HG03159 (cell line): ENCODE data around the gene TCL1A.
"Not testable (repeated sequence)": the region's sequence is repeated elsewhere in the genome, so short reads cannot be mapped to it uniquely, and the experiment has no call there.

Source experiments
- ATAC-seq: cut with Tn5 transposase; IDR thresholded peaks from one replicate; pipeline ENCODE4 v1.9.1; 2021; ENCODE audit warnings: mild to moderate bottlenecking, moderate library complexity; ENCODE audit not compliant: unreplicated experiment

TCL1A gene

DNA sequence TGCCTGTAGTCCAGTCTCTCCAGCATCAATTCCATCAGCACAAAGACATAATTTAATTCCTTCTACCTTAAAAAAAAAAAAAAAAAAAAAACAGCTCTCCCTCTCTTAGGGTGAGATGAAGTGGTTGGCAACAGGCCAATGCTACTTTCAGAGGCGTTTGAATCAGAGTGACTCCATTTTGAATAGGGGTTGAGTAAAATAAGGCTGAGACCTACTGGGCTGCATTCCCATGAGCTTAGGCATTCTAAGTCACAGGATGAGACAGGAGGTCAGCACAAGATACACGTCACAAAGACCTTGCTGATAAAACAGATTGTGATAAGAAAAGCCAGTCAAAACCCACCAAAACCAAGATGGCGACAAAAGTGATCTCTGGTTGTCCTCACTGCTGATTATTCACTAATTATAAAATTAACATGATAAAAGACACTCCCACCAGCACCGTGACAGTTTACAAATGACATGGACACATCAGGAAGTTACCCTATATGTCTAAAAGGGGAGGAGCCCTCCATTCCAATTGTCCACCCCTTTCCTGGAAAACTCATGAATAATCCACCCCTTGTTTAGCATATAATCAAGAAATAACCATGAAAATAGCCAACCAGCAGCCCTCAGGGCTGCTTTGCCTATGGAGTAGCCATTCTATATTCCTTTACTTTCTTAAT is 34.6 kb downstream of the TCL1A start:
- no peak for ATAC-seq

DNA sequence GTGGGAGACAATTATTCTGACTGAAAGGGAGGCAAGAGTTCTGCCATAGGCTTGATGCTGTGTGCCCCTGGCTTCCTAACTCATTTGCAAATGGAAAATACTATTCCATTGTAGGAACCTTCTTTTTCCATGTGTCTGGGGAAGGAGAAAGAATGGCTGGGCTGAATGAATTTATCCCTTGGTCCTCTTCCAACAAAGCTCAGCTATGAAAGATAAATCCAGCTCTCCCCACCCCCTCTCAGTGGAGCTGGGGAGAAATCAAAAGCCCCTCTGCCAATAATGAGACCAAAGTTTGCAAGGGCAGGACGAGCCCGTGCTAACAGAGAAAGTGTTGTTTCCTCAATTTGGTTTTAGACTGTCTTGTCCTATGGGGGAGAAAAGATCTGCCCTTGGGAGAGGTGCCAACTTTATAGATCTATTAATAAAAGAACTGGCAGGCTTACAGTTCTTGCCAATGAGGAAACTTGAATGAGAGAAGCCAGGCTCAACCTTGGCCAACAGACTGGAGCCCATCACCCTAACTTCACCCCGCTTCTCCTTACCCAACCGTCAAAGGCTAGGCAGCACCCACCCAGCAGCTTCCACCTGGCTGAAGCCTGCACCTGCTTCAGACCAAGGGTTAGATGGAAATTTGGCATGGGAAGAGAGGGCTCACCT is 36.6 kb downstream of the TCL1A start:
- no peak for ATAC-seq

DNA sequence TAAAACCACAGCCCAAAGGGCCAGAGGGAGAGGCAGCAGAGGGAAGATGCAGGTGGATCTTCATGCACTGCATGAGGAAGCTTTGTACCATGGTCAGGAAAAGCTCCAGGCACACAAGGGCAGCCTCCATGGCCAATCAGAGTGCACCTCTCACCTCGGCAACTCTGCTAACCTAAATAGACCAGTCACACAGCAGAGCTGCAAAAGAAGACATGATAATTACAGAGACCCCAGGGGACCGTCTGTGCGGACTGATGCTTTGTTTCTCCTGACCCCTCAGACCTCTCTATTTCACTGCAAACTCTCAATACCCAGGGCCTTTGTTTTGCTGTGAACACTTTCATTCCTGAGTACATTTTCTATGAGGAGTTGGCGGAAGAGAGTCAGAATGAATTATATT is 38.4 kb downstream of the TCL1A start:
- no peak for ATAC-seq

DNA sequence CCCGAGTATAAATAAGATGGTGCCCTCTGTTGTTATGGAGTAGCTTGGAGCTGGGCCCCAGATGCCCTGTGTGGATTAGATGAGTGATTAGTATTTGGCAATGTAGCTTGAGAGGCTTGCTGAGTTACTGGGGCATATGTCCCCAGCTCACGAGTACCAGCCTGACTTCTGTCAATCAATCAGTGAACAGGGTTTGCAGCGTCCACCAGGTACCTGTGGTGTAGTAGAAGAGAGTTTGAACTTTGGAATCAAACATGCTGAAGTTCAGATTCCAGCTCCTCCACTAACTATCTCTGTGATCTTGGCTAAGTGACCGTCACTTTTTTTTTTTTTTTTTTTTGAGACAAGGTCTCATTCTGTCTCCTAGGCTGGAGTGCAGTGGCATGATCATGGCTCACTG is 39.3 kb downstream of the TCL1A start:
- no peak for ATAC-seq

DNA sequence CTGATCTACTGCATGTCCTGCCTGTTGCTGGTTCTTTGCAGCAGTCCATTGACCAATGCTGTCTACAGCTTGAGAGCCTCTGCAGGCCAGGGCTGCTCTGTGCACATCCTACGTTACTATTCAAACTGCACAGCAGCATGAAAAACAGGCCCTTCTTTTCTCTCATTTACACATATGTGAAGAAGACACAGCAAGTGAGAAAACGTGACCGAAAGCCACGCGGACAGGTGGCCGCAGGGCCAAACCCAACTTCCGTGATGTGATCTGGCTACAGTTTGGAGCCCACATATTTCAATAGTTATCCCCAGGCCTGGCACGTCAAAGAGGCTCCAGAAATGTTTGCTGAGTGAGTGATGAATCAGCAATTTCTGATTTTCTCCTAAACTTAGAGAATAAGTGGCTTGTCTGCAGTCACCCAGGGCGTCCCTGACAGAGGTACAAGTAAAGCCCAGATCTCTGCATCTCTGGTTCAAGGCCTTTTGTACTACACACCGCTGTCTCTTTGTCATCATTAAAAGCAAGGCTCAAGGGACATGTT is 45.6 kb downstream of the TCL1A start:
- no peak for ATAC-seq

DNA sequence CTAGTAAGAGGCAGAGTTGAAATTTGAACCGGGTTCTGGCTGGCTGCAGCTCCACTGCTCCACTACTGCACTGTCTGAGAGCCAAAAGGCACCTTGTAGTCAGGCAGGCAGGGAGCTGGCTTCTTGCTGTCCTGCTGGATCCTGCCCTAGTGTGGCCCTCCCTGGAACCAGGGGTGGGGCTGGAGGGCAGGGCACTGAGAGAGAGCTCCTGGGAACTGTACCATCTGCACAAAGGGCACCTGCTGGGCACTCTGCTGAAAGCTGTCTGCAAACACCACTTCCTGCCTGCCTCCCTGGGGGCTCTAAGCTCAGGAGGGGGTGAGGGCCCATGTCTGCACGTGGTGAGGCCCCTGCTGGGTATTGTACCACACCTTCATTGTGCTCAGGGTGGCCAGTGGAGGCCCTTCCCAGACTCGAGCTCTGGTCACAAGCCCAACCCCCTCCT is 46.7 kb downstream of the TCL1A start:
- ATAC-seq, result no peak

DNA sequence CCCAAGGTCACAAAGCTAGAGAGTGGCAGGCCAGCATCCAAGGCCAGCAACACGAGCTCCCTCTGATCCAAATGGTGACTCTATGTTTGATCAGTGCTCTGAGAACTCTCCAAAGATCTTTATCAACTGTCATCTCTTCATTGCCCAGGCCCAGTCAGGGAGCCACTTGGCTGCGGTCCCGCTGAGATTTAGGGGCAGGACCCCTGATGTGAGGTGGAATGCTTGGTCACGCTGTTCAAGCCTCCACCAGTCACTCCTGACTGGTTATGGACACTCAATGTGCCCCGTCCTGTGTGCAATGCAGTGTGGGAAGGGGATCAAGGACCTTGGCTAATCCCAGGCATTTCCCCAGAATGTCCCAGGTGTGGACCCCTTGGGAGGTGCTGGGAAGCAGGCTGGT is 47.5 kb downstream of the TCL1A start:
- no peak for ATAC-seq

DNA sequence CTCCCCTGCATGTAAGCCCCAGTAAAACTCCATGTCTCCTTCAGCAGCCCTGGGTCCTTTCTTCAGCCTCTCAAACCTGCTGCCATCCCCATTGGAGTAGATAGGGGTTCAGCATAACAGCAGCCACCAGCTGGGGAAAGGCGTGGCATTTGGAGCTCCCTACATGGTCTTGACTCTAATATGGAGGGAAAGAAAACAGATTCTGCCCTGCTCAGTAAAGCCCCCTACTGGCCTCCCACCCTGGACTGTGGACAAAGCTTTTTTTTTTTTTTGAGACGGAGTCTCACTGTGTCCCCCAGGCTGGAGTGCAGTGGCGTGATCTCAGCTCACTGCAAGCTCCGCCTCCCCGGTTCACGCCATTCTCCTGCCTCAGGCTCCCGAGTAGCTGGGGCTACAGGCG is 48.4 kb downstream of the TCL1A start:
- not testable (repeated sequence) for ATAC-seq

DNA sequence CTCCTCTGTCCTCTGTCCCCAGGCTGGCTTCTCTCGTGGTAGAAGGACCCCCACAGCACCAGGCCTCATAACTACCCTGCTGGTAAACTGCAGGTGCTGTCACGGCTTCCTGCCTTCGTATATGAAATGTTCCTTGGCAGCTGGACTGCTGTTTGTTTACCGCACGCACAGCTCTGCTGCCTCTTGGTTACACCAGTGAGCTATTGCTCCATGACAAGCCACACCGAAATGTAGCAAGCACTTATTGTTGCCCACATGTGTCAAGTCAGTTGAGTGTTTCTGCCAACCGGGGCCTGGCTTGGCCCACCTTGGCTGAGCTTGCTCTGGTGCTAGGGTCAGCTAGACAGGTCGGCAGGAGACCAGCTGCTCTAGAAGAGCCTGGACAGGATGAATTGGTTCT is 49.4 kb downstream of the TCL1A start:
- peak; percentile 31 for ATAC-seq

DNA sequence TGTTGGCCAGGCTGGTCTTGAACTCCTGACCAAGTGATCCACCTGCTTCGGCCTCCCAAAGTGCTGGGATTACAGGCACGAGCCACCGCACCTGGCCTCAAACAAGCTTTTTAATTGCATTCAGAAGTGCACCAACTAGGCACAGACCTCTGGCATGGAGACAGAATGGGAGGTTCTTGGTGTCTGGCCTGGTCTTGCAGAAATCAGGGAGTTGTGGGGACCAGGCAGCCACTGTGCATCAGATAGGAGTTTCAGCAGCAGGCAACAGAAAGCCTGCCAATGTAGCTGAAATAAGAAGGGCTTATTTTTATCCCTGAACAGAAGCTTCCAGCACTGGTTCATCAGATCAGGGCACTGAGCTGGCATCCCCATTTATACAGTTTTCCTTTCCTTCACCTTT is 49.9 kb downstream of the TCL1A start:
- ATAC-seq, result no peak

DNA sequence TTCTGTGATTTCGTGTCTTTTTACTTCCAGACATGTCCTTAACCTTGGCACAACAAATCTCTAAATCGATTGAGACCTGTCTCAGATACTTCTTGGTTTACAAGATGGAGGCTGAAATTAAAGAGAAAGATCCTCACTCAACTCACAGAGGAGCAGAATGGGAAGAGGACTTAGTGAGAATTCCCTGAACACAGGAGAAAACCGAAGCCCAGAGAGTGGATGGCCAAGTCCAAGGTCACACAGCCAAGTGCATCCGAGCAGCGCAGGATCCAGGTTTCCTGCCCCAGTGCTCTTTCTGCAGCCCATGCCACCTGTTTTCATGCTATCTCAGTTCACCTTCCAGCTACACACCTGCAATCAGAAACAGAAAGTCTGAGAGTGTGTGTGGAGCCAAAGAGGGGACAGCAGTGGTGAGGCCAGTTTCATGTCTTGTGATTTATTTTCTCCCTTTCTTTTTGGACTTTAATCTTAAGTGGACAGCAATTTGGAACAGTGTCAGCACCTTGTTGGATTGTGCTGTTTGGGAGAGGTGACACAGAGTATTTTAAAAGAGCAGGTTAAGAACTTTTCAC is 50.6 kb downstream of the TCL1A start:
- ATAC-seq, result no peak

DNA sequence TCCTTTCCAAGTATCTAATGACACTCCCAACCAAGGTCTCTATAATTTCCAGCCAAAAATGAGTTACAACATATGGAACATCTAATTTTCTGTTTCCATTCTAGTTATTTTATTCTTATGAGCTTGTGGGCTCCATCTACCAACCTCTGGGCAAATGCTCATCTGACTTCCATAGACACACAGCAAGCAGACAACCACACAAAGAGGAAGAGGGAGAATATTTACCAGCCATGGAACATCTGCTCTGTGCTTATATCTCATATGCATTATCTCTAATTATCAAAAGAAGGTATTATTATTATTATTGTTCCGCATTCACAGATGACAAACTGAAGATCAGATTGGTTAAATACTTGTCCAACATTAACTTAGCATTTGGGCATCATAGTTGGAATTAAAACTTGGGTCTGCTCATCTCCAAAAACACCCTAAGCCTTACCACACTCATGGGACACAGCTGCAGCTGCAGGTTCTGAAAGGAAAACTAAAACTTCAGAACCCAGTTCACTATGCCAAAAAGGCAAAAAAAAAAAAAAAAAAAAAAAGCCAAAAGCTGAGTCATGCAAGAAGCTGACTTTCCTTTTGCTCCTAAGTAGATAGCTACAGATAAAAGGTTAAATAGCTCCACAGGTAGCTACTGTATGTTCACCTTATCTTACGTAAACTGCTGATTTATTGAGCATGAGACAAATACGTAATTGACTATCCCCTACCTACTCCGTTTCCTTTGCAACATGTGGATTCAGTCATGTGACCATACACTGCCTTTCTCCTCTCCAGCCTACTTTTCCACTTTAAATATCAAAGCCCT is 51.3 kb downstream of the TCL1A start:
- peak; percentile 43 for ATAC-seq

DNA sequence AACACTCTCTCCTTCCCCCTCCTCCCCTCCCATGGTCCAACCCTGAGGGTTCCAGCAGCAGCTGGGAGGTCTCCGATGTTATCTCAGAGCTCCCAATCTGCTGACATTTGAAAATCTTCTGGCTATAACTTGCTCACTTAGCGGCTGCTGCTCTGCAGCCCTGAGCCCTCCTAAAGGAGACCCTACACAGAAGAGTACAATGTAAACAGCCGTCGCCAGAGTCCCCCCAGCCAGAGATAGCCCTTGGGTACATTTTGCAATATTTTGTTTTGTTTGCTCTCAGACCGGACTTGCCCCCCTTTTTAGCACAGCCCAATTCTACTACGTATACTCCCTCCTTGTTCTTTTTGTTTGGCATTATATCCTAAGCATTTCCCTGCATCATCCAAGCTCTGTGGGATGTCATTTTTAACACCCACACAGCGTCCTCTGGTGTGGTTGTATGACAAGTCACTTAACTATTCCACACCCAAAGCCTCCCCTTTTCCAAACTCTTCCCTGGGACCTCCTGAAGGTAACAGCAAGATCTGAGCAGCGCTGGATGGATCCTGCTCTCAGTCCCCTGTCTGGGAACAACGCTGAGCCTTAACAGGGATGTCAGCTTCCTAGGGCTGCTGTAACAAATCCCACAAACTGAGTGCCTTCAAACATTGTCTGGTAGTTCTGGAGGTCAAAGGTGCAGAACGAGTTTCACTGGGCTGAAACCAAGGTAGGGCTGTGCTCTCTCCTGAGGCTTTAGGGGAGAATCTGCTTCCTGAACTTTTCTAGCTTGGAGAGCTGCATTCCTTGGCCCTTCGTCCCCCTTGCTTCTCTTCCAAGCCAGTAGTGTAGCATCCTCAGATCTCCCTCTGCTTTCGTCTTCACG is 53.0 kb downstream of the TCL1A start:
- ATAC-seq, result no peak

DNA sequence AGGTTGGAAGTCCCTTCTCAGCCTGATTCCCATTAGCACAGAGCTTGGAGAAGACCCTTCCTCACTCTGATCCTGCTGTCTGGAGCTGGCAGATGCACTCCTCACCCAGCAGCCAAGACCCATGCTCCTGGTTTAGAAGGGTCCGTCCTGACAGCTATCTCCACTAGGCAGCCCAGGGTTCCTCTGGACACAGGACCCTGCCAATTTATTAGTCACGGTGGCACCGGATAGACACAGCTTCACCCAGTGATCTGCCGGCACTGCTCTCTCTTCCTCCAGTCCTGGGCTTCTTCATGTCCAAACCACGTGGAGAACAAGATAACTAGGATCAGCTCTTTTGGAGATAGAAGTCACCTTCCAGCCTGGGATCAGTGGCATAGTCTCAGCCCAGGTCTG is 53.9 kb downstream of the TCL1A start:
- ATAC-seq, result no peak
